PFSK-1 (cell line): ENCODE measurements around the gene GLYATL1. TPM values are rescaled to one million over a fixed set of nuclear protein-coding genes. Genes with fewer than 3 reads are reported as not detected.

ENCODE experiments used
- FOXP2 ChIP-seq: optimal IDR thresholded peaks from 2 replicates; pipeline ENCODE3; 2011; ENCODE audit warnings: borderline replicate concordance, control low read depth, inconsistent platforms; ENCODE audit not compliant: insufficient read depth; ENCODE audit errors: extremely low read length, extremely low read depth
- POLR2AphosphoS5 ChIP-seq: IDR thresholded peaks from 2 replicates; pipeline ENCODE4 v1.6.1; 2012; ENCODE audit warnings: low read depth, mild to moderate bottlenecking, control low read depth, low read length, moderate library complexity
- SIN3A ChIP-seq: IDR thresholded peaks from 2 replicates; pipeline ENCODE4 v1.6.1; 2012; ENCODE audit warnings: mild to moderate bottlenecking, low read length, moderate library complexity, borderline replicate concordance; ENCODE audit not compliant: insufficient read depth
- TAF1 ChIP-seq: IDR thresholded peaks from 2 replicates; pipeline ENCODE4 v1.6.1; 2012; ENCODE audit warnings: low read length, control low read depth, borderline replicate concordance; ENCODE audit not compliant: insufficient read depth
- polyA plus RNA-seq: library from polyadenylated mRNA; unstranded; fragments of >200 nt; gene quantifications from one replicate; pipeline ENCODE4 v1.2.1, GENCODE V29; 2012; ENCODE audit warnings: low read depth, missing spikeins; ENCODE audit not compliant: insufficient read length
- TF ChIP-seq, protein P1 (sequence below), 2 experiments: IDR thresholded peaks; 2 replicates each; pipeline versions ENCODE4 v1.6.1 to v1.8.0; 2011 to 2012; ENCODE audit warnings: low read depth in 2 of 2, low read length in 2 of 2, control low read depth in 1 of 2, inconsistent platforms in 1 of 2, mild to moderate bottlenecking in 1 of 2, moderate library complexity in 1 of 2; ENCODE audit not compliant: insufficient read depth in 1 of 2

The GLYATL1 gene
- not detected for polyA plus RNA-seq

DNA sequence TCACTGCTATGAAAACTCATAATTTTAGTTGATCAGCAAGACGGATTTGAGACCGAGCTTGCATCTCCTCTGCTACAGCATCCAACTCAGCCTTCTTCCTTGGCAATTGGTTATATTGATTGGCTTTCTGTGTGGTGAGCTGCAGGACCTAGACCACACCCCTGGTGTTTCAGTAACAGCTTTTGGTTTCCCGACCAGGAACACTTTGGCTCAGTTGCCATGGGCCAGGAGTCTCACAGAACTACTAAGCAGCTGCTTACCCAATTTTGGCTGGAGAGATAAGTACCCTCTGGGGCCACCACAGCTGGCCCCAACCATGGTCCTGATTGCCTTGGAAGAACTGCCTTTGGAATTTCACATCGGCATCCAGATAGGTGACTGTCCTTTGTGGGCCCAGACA, at the start of gene GLYATL1:
GLYATL1 (plus strand) TSS at position 212 of the 400 bp plus-strand sequence. CDS start 7,600 bp downstream, outside the sequence.
- TF ChIP-seq, protein P1, sequence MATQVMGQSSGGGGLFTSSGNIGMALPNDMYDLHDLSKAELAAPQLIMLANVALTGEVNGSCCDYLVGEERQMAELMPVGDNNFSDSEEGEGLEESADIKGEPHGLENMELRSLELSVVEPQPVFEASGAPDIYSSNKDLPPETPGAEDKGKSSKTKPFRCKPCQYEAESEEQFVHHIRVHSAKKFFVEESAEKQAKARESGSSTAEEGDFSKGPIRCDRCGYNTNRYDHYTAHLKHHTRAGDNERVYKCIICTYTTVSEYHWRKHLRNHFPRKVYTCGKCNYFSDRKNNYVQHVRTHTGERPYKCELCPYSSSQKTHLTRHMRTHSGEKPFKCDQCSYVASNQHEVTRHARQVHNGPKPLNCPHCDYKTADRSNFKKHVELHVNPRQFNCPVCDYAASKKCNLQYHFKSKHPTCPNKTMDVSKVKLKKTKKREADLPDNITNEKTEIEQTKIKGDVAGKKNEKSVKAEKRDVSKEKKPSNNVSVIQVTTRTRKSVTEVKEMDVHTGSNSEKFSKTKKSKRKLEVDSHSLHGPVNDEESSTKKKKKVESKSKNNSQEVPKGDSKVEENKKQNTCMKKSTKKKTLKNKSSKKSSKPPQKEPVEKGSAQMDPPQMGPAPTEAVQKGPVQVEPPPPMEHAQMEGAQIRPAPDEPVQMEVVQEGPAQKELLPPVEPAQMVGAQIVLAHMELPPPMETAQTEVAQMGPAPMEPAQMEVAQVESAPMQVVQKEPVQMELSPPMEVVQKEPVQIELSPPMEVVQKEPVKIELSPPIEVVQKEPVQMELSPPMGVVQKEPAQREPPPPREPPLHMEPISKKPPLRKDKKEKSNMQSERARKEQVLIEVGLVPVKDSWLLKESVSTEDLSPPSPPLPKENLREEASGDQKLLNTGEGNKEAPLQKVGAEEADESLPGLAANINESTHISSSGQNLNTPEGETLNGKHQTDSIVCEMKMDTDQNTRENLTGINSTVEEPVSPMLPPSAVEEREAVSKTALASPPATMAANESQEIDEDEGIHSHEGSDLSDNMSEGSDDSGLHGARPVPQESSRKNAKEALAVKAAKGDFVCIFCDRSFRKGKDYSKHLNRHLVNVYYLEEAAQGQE (IDR thresholded peaks at IDR 0.05; ENCODE audit: insufficient read depth in 1 of 2, low read depth in 2 of 2, low read length in 2 of 2), result no peak
- TF ChIP-seq FOXP2 (no peak), SIN3A (no peak), TAF1 (no peak), POLR2AphosphoS5 (no peak)

- no peak for TF ChIP-seq FOXP2
- TF ChIP-seq SIN3A, result no peak
- TF ChIP-seq, protein P1 (IDR thresholded peaks at IDR 0.05; ENCODE audit: insufficient read depth in 1 of 2, low read depth in 2 of 2, low read length in 2 of 2), result no peak
- no peak for TF ChIP-seq TAF1
- no peak for TF ChIP-seq POLR2AphosphoS5
Observed at GRCh38 chr11:58893899-58894298, 45.4 kb upstream of the GLYATL1 start.

DNA sequence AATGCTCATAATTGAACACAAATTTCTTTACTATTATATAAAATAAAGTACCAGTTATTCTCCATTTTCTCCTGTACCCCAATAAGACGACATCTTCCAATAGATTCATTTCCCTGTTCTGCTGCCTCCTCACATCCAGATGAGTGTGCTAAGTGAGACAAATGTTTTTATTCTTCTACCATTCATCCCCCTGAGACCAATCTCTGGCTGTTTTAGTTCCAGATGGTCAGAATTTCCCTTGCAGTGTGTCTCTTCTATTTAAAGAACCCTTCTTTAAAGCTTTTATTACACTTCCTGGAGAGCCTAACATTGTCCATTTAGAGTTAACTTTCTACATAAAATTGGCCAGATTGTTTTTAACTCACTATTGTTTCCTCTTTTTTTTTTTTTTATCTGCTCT, 41.2 kb upstream of the GLYATL1 start:
- TF ChIP-seq POLR2AphosphoS5 (no peak), FOXP2 (no peak), TAF1 (no peak)
- TF ChIP-seq, protein P1 (IDR thresholded peaks at IDR 0.05; ENCODE audit: insufficient read depth in 1 of 2, low read depth in 2 of 2, low read length in 2 of 2), result no peak

DNA sequence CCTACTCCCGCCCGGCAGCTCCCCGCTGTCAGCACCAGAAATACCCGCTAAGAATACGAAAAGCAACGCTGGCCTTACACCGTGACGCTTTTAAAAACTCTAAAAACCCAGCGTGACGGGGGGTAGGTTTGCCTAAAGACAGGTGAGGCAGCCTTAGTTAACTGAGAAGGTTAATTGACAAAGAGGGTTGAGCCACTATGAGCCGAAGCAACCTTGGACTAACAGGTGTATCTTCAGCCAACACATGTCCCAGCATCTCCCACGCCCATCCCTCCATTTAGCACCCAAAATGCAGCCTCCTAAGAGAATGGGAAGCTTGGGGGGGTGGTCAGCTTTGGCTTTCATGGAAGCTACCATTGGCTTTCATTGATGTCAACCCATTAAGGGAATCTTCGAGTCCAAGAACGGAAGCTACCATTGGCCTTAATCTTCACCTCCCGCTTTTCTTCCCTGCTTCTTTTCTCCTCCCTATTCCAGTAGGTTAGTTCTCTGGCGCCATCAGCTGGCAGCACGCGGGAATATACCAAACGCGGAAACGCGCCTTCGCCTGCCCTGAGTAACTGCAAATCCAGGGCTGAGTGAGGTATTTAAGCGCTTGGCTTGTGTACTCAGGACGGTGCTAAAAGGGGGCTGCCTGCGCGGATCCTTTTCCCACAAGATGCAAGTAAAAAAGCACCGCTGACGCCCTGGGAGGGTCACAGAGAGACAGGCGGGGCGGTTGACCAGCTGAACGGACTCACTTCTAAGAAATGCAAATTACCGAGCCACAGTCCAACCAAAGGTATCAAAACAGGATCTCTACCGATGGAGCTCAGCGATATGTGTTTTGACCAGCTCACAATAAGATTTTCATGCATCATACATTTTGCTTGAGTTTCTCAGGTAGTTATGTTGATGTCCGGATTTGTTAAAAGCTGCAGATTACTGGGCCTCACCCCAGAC, 38.5 kb upstream of the GLYATL1 start:
- TF ChIP-seq POLR2AphosphoS5, result no peak
- TF ChIP-seq FOXP2, result no peak
- TF ChIP-seq TAF1, result no peak
- TF ChIP-seq SIN3A, result no peak
- TF ChIP-seq, protein P1 (IDR thresholded peaks at IDR 0.05; ENCODE audit: insufficient read depth in 1 of 2, low read depth in 2 of 2, low read length in 2 of 2), result no peak
